ENCODE measurements around the gene WDR36. TPM values are rescaled to one million over a fixed set of nuclear protein-coding genes. Genes with fewer than 3 reads are reported as not detected.

Gene WDR36
- polyA plus RNA-seq, 2 of the 4 experiments (the other 2 are of a cell fraction) = 15.3 to 38.1 TPM

DNA sequence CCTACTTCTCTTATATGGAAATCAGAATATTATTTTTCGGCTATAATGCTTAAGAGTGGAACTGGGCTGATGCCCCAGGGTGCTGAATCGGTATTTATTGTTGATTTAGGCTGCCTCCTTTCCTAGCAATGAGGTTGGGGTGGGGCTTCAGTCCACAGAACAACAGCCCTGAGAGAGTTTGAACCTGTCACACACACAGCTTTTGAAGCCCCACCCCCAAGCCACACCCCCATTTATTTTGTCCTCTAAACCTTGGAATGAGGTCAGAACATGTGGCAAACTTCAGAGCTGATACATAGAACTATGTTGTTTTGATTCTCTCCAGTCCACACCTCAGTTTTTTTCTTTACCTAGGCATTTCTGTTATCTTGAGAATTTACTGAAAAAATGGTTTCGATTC, 80.4 kb downstream of the WDR36 start:
- Histone ChIP-seq H3K4me2 (no peak overlapping the region), H3K4me1 (no peaks in the 10 kb centered on the region), H3K27ac (no peak overlapping the region), H3K9me3 (no peaks in the 10 kb centered on the region), H3K4me3 (no peak overlapping the region)
- ChIA-PET POLR2A (no interaction called here), CTCF (no interaction called here)
- 0% methylated on average over 3 of the region's 3 CpGs for WGBS (ENCODE audit: missing lambda C conversion rate)
- FAIRE-seq (no peak), DNase-seq (ENCODE audit: low read depth in 1 of 2, low spot score in 1 of 2) (no peak), ATAC-seq (no peak)
- TF ChIP-seq, protein P1, sequence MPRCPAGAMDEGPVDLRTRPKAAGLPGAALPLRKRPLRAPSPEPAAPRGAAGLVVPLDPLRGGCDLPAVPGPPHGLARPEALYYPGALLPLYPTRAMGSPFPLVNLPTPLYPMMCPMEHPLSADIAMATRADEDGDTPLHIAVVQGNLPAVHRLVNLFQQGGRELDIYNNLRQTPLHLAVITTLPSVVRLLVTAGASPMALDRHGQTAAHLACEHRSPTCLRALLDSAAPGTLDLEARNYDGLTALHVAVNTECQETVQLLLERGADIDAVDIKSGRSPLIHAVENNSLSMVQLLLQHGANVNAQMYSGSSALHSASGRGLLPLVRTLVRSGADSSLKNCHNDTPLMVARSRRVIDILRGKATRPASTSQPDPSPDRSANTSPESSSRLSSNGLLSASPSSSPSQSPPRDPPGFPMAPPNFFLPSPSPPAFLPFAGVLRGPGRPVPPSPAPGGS (IDR thresholded peaks at IDR 0.05) = no peak
- TF ChIP-seq NPAS2 (CRISPR knock-in tag; IDR thresholded peaks at IDR 0.05; ENCODE audit: borderline replicate concordance) (no peak), NR3C1 (IDR thresholded peaks at IDR 0.05) (no peak)

DNA sequence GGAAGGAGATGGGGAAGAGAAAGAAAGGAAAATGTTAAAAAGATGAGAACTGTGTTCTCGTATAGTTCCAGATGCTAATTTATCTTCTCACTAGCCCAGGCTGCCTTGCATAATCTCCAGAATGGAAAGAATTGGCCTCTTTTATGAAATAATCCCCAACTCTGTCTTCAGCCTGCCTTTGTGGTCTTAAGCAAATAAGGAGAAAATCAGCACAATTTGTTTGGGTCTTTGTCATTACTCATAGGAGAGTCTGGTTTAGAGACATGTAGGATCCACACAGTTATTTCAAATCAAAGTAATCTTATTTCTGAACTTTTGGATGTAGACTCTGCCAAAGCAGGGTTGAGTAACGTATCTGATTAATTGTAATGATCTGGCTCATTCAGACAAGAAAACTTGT, 81.3 kb downstream of the WDR36 start:
- ChIA-PET CTCF (no interaction called here), POLR2A (no interaction called here)
- FAIRE-seq = no peak
- H3K4me1 ChIP-seq = no peaks in the 10 kb centered on the region
- no peak overlapping the region for H3K4me2 ChIP-seq
- DNase-seq (ENCODE audit: low read depth in 1 of 2, low spot score in 1 of 2) = no peak
- no peak for ATAC-seq
- no peak for TF ChIP-seq HOXA7 (CRISPR knock-in tag; IDR thresholded peaks at IDR 0.05)
- no peak overlapping the region for H3K4me3 ChIP-seq
- H3K9me3 ChIP-seq = no peaks in the 10 kb centered on the region
- no peak overlapping the region for H3K27ac ChIP-seq
- WGBS (ENCODE audit: missing lambda C conversion rate) = 0% methylated on average over 2 of the region's 2 CpGs

Other genes with a start within 250 kb of the WDR36 start
- gene TSLP, start 20.6 kb upstream of the WDR36 start, polyA plus RNA-seq (2011; rRNA removed) = 0.04 TPM in 1 of 2 replicates, not detected in the other
- not detected in 3 replicates for gene TSLP, start 20.6 kb upstream of the WDR36 start, polyA plus RNA-seq (2017; fragmentation: RNase III; extraction: RNeasy Plus Mini Kit Qiagen cat#74134 plus additional on column Dnase treatment)
- gene CAMK4, start 132.0 kb downstream of the WDR36 start, polyA plus RNA-seq (2011; rRNA removed) = 0.01 TPM in 1 of 2 replicates, not detected in the other
- gene CAMK4, start 132.0 kb downstream of the WDR36 start, polyA plus RNA-seq (2017; fragmentation: RNase III; extraction: RNeasy Plus Mini Kit Qiagen cat#74134 plus additional on column Dnase treatment) = 0.18 TPM in 1 of 3 replicates, not detected in the others